Glomerular visceral epithelial cell (primary cell): Measurements from ENCODE around the gene SERTAD1.
A peak's percentile ranks its signal among the peaks of the same experiment; 100 is the strongest.
"Not testable (repeated sequence)": the region's sequence is repeated elsewhere in the genome, so short reads cannot be mapped to it uniquely, and the experiment has no call there.

Source experiments
- DNase-seq: peaks from one replicate; pipeline ENCODE4 v3.0.0-alpha.2; 2016; ENCODE audit errors: extremely low spot score

The SERTAD1 gene

DNA sequence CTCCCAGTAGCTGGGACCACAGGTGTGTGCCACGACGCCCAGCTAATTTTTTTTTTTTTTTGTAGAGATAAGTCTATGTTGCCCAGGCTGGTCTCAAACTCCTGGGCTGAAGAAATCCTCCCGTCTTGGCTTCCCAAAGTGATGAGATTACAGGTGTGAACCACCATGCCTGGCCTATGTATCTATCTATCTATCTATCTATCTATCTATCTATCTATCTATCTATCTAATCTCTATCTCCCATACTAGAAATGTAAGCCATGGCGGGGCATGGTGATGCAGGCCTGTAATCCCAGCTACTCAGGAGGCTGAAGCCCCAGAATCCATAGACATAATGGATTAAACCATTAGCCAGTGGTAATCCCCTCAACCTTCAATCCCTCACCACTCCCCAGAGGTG lies 24.9 kb upstream of the SERTAD1 start:
- DNase-seq, result no peak

DNA sequence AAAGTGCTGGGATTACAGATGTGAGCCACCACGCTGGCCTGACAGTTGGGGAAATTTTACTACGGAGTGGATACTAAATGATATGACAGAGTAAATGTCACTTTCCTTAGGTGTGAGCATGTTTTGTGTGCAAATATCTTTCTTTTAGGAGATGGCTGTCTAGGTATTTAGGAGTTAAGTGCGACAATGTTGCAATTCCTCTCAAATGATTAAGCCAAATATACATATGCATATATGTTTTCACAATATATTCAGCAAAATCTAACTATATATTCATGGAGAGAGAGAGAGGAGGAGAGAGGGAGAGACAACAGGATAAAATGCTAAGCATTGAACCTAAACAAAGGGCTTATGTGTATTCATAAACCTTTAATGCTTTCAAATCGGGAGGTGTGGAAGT lies 23.7 kb upstream of the SERTAD1 start:
- no peak for DNase-seq

- no peak for DNase-seq
These were observed 20.5 kb upstream of the SERTAD1 start for GRCh38 chr19:40446263-40446784.

- DNase-seq, result peak; percentile 18
These were observed 20.0 kb upstream of the SERTAD1 start for GRCh38 chr19:40445780-40446262.

GRCh38 chr19:40444825-40445312 lies 19.1 kb upstream of the SERTAD1 start:
- DNase-seq, result no peak

GRCh38 chr19:40444000-40444824 lies 18.4 kb upstream of the SERTAD1 start, which contains the start of gene SERTAD3:
Gene SERTAD3, minus strand, starts transcription at chr19:40444335. Its CDS starts 2,255 bp downstream, at chr19:40442080.
- DNase-seq, result peak; percentile 96

DNA sequence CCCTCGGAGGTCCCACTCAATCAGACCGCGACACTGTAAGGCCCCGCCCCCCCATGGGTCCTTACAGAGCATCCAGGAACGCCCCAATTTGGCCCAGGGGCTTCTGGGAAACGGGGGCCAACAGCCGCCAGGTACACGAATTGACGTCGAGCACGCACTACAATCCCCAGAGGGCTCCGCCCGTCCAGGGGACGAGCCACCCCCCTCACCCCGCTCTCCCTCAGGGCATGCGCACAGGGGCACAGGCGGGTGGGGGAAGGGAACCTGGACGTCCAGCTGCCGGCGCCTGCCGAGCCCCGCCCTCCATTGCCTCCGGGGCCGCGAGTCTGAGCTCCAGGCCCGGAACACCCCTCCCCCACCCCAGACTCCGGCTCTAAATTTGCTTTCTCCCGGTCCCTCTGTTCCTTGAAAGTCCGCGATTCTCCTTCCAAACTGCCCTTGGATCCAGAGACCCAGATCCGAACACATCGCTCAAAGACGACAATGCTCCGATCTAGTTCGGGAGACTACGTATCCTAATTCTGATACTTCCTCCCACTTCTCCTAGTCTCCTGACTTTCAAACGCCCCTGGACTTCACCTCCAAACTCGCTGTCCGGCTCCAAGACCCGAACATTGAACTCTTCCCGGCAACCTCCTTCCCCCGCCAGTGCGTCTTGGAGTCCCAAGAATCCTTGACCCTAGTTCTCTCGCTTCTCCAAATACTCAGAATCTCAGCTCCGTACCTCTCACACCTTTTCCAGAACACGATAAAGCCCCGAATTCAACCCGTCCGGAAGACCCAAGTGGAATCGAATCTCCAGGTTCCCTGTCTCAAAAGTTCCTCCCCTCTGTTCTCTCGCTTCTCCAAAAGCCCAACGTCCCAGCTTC lies 17.6 kb upstream of the SERTAD1 start:
- DNase-seq, result peak; percentile 100

DNA sequence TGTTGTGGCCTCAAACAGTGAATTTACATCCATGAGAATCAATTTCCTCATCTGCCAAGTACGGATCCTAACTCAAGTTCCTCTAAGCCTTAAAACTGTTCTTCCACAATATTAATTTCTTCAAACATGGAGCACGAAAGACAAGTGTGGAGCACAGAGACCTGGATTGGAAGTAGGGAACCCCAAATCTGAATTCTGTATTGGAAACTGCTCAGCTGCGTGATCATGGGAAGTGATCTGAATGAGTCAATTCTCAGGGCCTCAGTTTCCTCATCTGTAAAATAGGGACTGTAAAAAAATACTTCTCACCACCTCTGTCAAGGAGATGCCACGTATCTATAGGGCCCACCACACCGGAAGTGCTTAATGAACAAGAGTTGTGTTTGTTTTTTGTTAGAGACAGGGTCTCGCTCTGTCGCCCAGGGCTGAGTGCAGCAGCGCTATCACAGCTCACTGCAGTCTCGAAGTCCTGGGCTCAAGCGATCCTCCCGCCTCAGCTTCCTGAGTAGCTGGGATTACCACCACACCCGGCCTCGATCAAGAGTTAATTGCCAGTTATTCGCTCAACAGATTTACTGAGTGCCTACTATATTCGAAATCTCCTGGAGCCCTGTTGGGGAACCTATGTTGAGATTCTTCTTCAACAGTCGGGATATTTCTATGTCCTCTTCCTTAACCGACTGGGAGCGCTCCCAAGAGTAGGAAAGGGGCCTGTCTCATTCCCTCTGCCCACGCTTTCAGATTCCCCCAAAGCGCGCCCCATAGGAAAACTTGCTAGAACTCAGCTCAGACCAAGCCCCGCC lies 16.7 kb upstream of the SERTAD1 start:
- DNase-seq, result no peak

- no peak for DNase-seq
These were observed 16.0 kb upstream of the SERTAD1 start for GRCh38 chr19:40441719-40442253.

DNA sequence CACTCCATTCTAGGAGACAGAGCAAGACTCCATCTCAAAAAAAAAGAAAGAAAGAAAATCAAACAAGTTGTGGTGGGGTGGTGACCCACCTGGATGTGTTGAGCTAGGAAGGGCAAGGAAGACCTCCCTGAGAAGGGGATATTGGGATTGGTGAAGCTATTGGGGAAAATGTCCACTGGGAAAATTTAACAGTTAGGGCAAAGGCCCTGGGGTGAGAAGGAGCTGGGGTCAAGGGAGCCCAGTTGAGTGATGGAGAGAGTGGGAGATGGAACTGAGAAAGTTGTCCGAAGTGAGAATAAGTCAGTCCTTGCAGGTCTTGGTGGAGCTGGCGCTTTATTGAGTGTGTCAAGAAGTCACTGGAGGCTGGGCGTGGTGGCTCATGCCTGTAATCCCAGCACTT lies 12.5 kb upstream of the SERTAD1 start:
- DNase-seq, result no peak

DNA sequence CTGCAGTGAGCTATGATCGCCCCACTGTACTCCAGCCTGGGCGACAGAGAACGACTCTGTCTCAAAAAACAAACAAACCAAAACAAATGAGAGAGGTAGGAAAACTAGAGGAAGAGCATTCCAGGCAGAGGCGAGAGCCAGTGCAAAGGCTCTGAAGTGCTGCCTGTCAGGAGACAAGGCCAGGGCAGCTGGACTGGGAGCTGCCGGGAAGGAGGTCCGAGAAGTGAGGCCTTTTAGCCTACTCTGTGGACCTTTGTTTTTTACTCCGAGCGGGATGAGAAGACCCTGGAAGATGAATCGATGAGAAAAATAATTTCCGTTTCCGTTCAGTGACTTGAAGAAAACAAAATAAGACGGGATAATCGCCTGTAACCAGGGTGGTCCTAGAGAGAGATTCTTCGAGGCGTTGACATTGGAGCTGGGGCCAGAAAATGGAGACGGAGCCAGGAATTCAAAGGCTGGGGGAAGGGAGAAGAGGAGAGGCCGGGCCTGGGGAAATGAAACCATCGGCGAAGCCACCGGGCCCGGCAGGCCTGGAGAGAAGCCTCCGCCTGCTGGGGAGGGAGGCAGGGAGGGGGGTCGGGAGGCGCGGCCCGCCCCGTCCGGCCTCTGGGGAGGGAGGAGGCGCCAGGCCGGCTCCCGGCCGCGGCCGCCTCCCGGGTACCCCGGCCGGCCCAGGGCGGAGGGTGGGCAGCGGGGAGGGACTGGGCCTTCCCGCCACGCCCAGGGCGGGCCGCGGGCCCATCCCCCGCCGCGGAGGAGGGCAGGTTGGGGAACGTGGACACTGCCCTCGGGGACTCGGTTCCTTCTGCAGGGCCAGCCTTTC lies 7.8 kb upstream of the SERTAD1 start:
- DNase-seq, result peak; percentile 95

DNA sequence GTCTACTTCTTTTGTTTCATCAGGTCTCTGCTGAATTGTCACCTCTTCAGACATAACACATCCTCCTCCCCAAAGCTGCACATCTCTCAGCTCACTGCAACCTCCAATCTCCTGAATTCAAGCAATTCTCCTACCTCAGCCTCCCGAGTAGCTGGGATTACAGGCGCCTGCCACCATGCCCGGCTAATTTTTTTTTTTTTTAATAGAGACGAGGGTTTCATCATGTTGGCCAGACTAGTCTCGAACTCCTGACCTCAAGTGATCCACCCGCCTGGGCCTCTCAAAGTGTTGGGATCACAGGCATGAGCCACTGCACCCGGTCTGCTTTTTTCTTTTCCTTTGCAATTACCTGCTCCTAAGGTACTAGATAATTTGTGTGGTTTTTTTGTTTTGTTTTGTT lies 7.0 kb upstream of the SERTAD1 start:
- DNase-seq, result not testable (repeated sequence)

- DNase-seq, result no peak
These were observed 5.9 kb upstream of the SERTAD1 start for GRCh38 chr19:40431698-40432097.

GRCh38 chr19:40430242-40430641 lies 4.5 kb upstream of the SERTAD1 start:
- not testable (repeated sequence) for DNase-seq

- DNase-seq, result not testable (repeated sequence)
These were observed 2.4 kb upstream of the SERTAD1 start for GRCh38 chr19:40428197-40428596.

DNA sequence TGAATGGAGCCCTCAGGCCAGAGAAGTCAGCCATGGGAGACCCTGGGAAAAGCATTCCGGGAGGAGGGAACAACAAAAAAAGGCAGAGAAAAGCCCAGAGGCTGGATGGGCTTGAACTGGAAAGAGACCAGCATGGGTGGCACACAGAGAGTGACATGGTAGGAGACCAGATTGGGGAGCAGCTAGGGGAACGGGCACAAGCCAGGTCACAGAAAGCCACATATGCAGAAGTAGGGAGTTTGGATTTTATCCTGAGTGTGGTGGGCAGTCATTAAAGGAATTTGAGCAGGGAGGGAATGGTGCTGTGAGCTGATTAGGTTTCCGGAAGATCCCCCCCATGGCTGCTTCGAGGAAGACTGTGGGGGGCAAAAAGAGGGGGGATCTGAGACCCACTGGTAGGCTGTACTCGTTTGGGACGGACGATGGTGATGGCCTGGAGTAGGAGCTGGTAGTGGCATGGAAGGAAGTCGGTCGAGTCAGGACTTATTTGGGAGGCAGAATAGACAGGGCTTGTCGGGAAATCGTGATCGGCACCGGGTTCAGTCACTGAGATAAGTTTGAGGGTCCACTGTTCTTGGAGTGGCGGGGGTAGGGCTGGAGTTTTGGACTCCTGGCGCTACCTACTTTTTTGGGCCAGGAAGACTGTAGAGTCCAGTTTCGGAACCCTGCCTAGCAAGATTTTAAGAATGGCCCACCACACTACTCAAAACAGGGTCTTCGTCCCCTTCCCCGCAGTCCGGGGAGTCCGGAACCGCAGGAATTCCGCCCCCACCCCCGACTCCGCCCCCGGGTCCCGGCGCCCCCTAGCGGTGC lies 949 bp downstream of the SERTAD1 start:
- DNase-seq, result peak; percentile 32

GRCh38 chr19:40423938-40424337 lies 1.9 kb downstream of the SERTAD1 start:
- no peak for DNase-seq

DNA sequence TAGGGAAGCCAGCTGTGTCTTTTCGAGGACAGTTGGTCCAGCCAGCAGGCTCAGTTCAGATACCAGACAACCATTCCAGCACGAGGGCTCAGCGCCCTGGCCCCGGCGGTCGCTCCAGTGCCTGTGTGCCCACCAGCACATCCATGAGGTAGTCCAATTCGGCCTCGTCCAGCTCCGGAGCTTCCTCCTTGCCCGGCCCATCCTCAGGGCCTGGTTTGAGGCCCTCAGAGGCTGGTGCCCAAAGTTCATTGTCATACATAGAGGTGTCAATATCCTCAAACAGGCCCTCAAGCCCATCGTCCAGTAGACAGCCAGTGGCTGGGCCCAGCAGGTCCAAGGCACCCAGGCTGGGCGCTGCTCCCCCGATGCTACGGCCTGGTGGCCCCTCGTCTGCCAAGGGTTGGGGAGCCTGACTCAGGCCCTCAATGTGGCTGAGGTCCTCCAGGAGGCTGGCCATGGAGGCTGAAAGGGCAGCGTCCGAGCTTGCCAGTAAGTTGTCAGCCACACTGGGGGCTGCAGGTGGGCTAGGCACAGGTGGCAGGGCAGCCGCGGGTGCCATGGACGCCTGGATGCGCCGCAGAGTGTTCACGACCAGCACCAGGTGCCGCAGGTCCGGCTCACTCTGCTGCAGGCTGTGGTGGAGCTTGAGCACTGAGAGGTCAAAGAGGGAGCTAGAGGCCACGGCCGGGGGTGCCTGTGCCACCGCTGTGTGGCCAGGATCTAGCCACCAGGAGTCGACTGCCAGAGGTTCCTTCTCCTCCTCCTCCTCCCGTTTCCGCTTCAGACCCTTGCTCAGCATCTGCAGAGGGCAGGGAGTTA lies 2.8 kb downstream of the SERTAD1 start:
- no peak for DNase-seq
